Natural killer cell (primary cell): ENCODE data around the gene TXNRD1. TPM values are rescaled to one million over a fixed set of nuclear protein-coding genes. Genes with fewer than 3 reads are reported as not detected.

ENCODE experiments used
- ATAC-seq, 3 donors: fragments of 150-1000 bp in 2 of 3; fragments of 200-7000 bp in 1 of 3; cut with Tn5 transposase; 1 replicate in 1 of 3; 2 replicates in 2 of 3; pipeline ENCODE4 v1.10.0; 2021; ENCODE audit warnings: mild to moderate bottlenecking in 2 of 3, moderate library complexity in 2 of 3
- DNase-seq, 2 donors: peaks; one replicate each; pipeline versions ENCODE4 v3.0.0 to v3.0.0-alpha.2; 2013 to 2021; ENCODE audit warnings: mixed read lengths in 1 of 2
- H3K27ac ChIP-seq: one replicate; pipeline ENCODE4 v1.5.1; 2013; ENCODE audit warnings: mild to moderate bottlenecking, low read length
- H3K27me3 ChIP-seq: one replicate; pipeline ENCODE4 v1.6.1; 2013; ENCODE audit warnings: low read length; ENCODE audit not compliant: control insufficient read depth, insufficient read depth
- H3K36me3 ChIP-seq: one replicate; pipeline ENCODE4 v1.6.1; 2013; ENCODE audit warnings: low read length; ENCODE audit not compliant: control insufficient read depth, insufficient read depth
- H3K4me1 ChIP-seq: one replicate; pipeline ENCODE4 v1.6.1; 2013; ENCODE audit warnings: low read length; ENCODE audit not compliant: control insufficient read depth, insufficient read depth
- H3K4me3 ChIP-seq: one replicate; pipeline ENCODE4 v1.5.1; 2013; ENCODE audit warnings: low read length
- H3K9me3 ChIP-seq: one replicate; pipeline ENCODE4 v1.6.1; 2013; ENCODE audit warnings: low read length; ENCODE audit not compliant: control insufficient read depth, insufficient read depth
- H3K27ac Mint-ChIP-seq, 2 donors: one replicate each; pipeline ENCODE4 v1.8.0; 2022; ENCODE audit warnings: mild to moderate bottlenecking in 2 of 2, mixed read lengths in 2 of 2, moderate library complexity in 1 of 2
- H3K27me3 Mint-ChIP-seq, 2 donors: one replicate each; pipeline ENCODE4 v1.8.0; 2022; ENCODE audit warnings: low read depth in 2 of 2, mixed read lengths in 2 of 2
- H3K36me3 Mint-ChIP-seq: one replicate; pipeline ENCODE4 v1.8.0; 2022; ENCODE audit warnings: mixed read lengths
- H3K4me1 Mint-ChIP-seq, 2 donors: one replicate each; pipeline ENCODE4 v1.8.0; 2022; ENCODE audit warnings: mixed read lengths in 2 of 2
- H3K4me3 Mint-ChIP-seq: one replicate; pipeline ENCODE4 v1.8.0; 2022; ENCODE audit warnings: mild to moderate bottlenecking, moderate library complexity, mixed read lengths
- H3K9me3 Mint-ChIP-seq, 2 donors: one replicate each; pipeline ENCODE4 v1.8.0; 2022; ENCODE audit warnings: mixed read lengths in 2 of 2
- WGBS: methylation state at CpG from one replicate; pipeline ENCODE4 v1.1.7; 2013; ENCODE audit warnings: missing lambda C conversion rate; ENCODE audit not compliant: insufficient coverage; 5-methylcytosine and 5-hydroxymethylcytosine counted together
- intact Hi-C: fragments of 100-400 bp; cut with micrococcal nuclease; formaldehyde crosslinking; loops from one replicate; pipeline ENCODE4 v1.14.2; 2022
- total RNA-seq, 4 donors: library from RNA; stranded (reverse); fragments of 120-200 nt in 1 of 4; gene quantifications; one replicate each; pipeline versions ENCODE4 v1.2.3 to v1.2.4, GENCODE V29; 2013 to 2022
- TF ChIP-seq, protein P1 (sequence below): fragments of 200-600 bp; IDR thresholded peaks from one replicate; pipeline ENCODE4 v1.8.0; 2022; ENCODE audit warnings: antibody characterized with exemption

Gene TXNRD1
- total RNA-seq, 3 donors from 2014 or later (not counting 1 experiment from before 2014, with no cell fraction given), result 46.9 to 59.7 (median 47.3) TPM

DNA sequence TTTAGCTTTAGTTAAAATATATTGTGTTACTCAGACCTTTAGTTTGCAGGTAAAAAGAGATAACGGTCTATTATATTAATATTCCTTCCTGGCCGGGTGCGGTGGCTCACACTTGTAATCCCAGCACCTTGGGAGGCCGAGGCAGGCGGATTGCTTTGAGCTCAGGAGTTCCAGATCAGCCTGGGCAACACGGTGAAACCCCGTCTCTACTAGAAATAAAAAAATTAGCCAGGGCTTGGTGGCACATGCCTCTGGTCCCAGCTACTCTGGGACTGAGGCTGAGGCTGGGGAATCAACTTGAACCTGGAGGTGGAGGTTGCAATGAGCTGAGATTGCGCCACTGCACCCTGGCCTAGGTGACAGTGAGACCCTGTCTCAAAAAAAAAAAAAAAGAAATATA, 74.7 kb downstream of the TXNRD1 start:
- 87% methylated on average over 7 of the region's 8 CpGs for WGBS
- no peaks in the 10 kb centered on the region for H3K27me3 ChIP-seq
- H3K27ac ChIP-seq, result no peak overlapping the region
- H3K4me1 ChIP-seq, result peaks cover 32% of the 10 kb centered on the region
- intact Hi-C loops, result no loop called here
- Mint-ChIP-seq H3K4me1 (peaks cover 56 to 66% of the 10 kb centered on the region in 2 donors), H3K27me3 (no peaks in the 10 kb centered on the region), H3K27ac (no peak overlapping the region), H3K9me3 (no peaks in the 10 kb centered on the region), H3K4me3 (no peak overlapping the region), H3K36me3 (peaks cover 11% of the 10 kb centered on the region)
- TF ChIP-seq, protein P1, sequence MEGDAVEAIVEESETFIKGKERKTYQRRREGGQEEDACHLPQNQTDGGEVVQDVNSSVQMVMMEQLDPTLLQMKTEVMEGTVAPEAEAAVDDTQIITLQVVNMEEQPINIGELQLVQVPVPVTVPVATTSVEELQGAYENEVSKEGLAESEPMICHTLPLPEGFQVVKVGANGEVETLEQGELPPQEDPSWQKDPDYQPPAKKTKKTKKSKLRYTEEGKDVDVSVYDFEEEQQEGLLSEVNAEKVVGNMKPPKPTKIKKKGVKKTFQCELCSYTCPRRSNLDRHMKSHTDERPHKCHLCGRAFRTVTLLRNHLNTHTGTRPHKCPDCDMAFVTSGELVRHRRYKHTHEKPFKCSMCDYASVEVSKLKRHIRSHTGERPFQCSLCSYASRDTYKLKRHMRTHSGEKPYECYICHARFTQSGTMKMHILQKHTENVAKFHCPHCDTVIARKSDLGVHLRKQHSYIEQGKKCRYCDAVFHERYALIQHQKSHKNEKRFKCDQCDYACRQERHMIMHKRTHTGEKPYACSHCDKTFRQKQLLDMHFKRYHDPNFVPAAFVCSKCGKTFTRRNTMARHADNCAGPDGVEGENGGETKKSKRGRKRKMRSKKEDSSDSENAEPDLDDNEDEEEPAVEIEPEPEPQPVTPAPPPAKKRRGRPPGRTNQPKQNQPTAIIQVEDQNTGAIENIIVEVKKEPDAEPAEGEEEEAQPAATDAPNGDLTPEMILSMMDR, result no peak
- no peaks in the 10 kb centered on the region for H3K9me3 ChIP-seq
- H3K4me3 ChIP-seq, result no peak overlapping the region
- DNase-seq (no peak), ATAC-seq (no peak)
- peaks cover 13% of the 10 kb centered on the region for H3K36me3 ChIP-seq

DNA sequence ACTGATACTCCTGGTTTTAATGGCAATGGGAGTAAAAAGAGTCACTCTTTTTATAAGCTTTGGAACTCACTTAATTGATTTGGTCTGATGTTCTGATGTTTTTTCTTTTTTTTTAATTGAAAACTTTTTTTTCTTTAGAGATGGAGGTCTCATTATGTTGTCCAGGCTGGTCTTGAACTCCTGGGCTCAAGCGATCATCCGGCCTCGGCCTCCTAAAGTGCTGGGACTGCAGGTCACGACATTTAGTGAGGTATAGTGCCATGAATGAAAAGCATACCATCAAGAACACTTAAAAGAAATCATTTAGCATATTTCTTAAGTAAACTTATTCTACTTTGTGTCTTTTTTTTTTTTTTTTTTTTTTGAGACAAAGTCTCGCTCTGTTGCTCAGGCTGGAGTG, 75.3 kb downstream of the TXNRD1 start:
- intact Hi-C loops, result no loop called here
- WGBS, result 100% methylated on average over 1 of the region's 5 CpGs

DNA sequence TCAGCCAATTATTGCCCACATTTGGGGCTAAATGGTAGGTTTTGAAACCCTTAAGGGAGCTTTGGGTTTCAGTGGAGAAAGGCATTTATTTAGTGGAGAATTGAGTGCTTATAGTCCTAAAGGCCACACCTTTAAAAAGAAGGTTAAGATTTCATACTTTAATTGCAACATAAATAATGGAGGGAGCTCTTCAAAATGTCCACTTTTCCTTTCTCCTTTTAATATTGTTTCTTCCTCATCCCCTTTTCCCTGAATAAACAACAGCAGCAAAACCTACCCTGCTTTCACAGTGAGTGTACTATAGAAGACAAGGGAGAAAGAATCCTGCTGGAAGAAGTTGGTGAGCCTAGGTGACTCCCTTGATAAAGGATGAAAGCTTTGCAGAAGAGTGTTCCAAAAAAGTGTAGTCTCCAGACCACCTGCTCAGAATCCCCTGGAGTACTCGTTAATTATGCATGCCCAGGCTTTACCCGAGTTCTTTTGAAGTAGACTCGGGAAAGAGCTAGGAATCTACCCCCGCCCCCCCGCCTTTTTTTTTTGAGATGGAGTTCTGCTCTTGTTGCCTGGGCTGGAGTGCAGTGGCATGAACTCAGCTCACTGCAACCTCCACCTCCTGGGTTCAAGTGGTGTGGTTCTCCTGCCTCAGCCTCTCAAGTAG, 76.4 kb downstream of the TXNRD1 start:
- no peaks in the 10 kb centered on the region for H3K9me3 Mint-ChIP-seq
- no peaks in the 10 kb centered on the region for H3K27me3 ChIP-seq
- ATAC-seq (no peak), DNase-seq (no peak)
- peaks cover 11% of the 10 kb centered on the region for H3K36me3 Mint-ChIP-seq
- intact Hi-C loops, result no loop called here
- peaks cover 16% of the 10 kb centered on the region for H3K36me3 ChIP-seq
- no peak overlapping the region for H3K27ac Mint-ChIP-seq
- H3K9me3 ChIP-seq, result no peaks in the 10 kb centered on the region
- no peaks in the 10 kb centered on the region for H3K27me3 Mint-ChIP-seq
- no peak overlapping the region for H3K27ac ChIP-seq
- WGBS, result 98% methylated on average over 5 of the region's 5 CpGs
- no peak overlapping the region for H3K4me3 Mint-ChIP-seq
- TF ChIP-seq, protein P1, result no peak
- H3K4me1 Mint-ChIP-seq, result peaks cover 55 to 59% of the 10 kb centered on the region in 2 donors
- H3K4me3 ChIP-seq, result no peak overlapping the region
- H3K4me1 ChIP-seq, result peaks cover 24% of the 10 kb centered on the region

More for the DNA sequence above, 75.3 kb downstream of the TXNRD1 start:
- Mint-ChIP-seq H3K27ac (no peak overlapping the region), H3K4me1 (peaks cover 62 to 69% of the 10 kb centered on the region in 2 donors), H3K36me3 (peaks cover 11% of the 10 kb centered on the region), H3K9me3 (no peaks in the 10 kb centered on the region), H3K4me3 (no peak overlapping the region), H3K27me3 (no peaks in the 10 kb centered on the region)
- Histone ChIP-seq H3K9me3 (no peaks in the 10 kb centered on the region), H3K4me3 (no peak overlapping the region), H3K36me3 (peaks cover 13% of the 10 kb centered on the region), H3K27ac (no peak overlapping the region), H3K27me3 (no peaks in the 10 kb centered on the region), H3K4me1 (peaks cover 32% of the 10 kb centered on the region)
- ATAC-seq, result no peak
- DNase-seq, result no peak
- TF ChIP-seq, protein P1, result no peak
